22Rv1 (cell line): ENCODE data around the gene EID3.
"Not testable (repeated sequence)": the region's sequence is repeated elsewhere in the genome, so short reads cannot be mapped to it uniquely, and the experiment has no call there.

Source experiments
- H3K27ac ChIP-seq: fragments of 450-650 bp; 2 replicates; pipeline ENCODE4 v1.5.1; 2017
- CTCF ChIP-seq: fragments of 450-650 bp; IDR thresholded peaks from 2 replicates; pipeline ENCODE4 v1.5.1; 2017; ENCODE audit warnings: mild to moderate bottlenecking
- ZFX ChIP-seq: fragments of 450-650 bp; IDR thresholded peaks from 2 replicates; pipeline ENCODE4 v1.6.1; 2017; ENCODE audit warnings: antibody characterized with exemption, borderline replicate concordance

EID3 gene

GRCh38 chr12:104319918-104320626 is 16.5 kb downstream of the EID3 start:
- TF ChIP-seq CTCF (no peak), ZFX (no peak)
- no peak overlapping the region for H3K27ac ChIP-seq

DNA sequence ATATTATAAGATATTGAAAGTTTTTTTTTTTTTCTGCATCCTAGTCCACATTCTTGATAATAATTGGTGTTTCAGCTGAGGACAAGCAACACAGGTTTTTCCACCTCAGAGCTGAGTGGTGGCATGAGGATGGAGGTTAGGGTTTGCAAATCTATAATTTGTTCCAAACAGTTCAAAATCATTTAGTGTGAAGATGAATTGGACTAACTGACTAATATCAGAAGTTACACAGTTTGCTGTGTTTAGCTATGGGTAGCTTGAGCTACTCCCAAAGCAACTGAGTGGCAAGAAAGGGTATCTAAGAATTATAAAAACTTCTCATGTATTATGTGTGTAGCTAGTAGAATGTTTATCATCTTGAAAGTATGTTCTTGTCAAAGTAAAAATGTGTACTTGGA is 17.1 kb downstream of the EID3 start:
- H3K27ac ChIP-seq = no peak overlapping the region
- no peak for TF ChIP-seq CTCF
- TF ChIP-seq ZFX = no peak

GRCh38 chr12:104321949-104322348 is 18.4 kb downstream of the EID3 start:
- H3K27ac ChIP-seq = no peak overlapping the region
- TF ChIP-seq ZFX (no peak), CTCF (no peak)

- H3K27ac ChIP-seq = not testable (repeated sequence)
Observed at GRCh38 chr12:104322533-104322932, 19.0 kb downstream of the EID3 start.

GRCh38 chr12:104323899-104324298 is 20.4 kb downstream of the EID3 start:
- H3K27ac ChIP-seq = no peak overlapping the region
- TF ChIP-seq CTCF (no peak), ZFX (no peak)

- not testable (repeated sequence) for H3K27ac ChIP-seq
Observed at GRCh38 chr12:104328278-104328677, 24.7 kb downstream of the EID3 start.

- TF ChIP-seq ZFX (no peak), CTCF (no peak)
- H3K27ac ChIP-seq = no peak overlapping the region
Observed at GRCh38 chr12:104328790-104329189, 25.3 kb downstream of the EID3 start.

GRCh38 chr12:104329707-104330532 is 26.4 kb downstream of the EID3 start:
- H3K27ac ChIP-seq = no peak overlapping the region
- no peak for TF ChIP-seq CTCF
- no peak for TF ChIP-seq ZFX
